ENCODE measurements around the gene TMEM41A.

Gene TMEM41A

GRCh38 chr3:185498503-185499396 is at the start of gene TMEM41A:
TMEM41A (minus strand) TSS chr3:185499035; CDS start chr3:185498961, 74 bp downstream.
- DNase-seq (ENCODE audit: low spot score): peak; percentile 89

- no peak for DNase-seq (ENCODE audit: low spot score)
Observed at GRCh38 chr3:185540695-185541094, 41.9 kb upstream of the TMEM41A start.

DNA sequence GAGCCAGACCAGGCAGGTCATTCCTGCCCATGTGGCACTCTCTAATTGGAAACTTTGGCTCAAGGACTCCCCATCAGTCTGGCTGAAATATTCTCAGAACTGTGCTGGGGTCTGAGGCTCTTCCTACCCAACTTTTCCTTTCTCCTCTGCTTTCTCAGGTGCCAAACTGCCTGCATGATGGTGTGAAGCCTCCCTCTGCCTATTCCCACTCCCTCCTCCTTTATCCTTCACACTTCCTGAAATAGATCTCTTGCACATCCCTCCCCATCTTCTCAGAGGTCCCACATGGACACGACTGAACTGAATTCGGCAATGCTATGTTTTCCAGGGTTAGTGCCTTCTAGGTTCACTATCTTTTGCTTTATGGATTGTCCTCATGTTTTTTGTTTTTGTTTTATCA is 41.1 kb upstream of the TMEM41A start:
- DNase-seq (ENCODE audit: low spot score): no peak

DNA sequence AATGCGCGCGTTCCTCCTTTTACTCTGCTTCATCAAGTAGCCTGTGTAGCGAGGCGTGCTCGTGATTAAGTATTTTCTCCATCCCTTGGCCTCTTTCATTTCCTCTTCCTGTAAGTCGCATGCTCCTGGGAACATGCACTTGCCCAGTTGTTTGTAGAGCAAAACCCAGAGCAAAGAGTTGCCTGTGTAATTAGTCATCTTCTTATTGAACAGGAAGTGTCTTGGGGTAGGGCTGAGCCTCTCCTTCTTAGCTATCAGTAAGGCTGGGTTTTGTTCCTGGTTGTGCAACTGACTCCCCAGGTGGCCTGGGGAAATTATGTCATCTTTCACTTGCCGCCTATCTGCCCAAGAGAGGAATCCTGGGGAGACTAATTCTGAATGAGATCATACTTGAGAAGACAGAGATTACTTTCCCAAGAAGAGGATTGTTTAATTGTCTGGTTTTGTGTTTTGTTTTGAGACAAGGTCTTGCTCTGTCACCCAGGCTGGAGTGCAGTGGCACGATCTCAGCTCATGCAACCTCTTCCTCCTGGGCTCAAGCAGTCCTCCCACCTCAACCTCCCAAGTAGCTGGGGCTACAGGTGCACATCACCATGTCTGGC is 38.6 kb upstream of the TMEM41A start:
- DNase-seq (ENCODE audit: low spot score): peak; percentile 23

DNA sequence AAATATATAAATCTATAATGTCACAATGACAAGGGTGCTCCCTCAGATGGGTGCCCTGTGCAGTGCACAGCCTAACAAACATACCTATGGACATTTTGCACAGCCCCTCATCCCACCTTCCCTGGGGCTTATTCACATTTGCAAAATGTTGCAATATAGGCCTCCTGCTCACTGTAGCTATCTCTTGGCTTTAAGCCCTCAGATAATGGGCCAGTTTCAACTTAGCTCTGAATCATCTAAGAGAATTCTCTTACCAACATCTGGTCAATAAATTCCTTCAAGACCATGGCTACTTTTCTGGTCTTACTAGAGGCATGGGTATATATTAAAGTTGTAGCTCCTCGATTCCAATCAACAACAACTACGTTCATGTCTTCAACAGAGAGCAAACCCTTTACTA is 35.7 kb upstream of the TMEM41A start:
- DNase-seq (ENCODE audit: low spot score): no peak

DNA sequence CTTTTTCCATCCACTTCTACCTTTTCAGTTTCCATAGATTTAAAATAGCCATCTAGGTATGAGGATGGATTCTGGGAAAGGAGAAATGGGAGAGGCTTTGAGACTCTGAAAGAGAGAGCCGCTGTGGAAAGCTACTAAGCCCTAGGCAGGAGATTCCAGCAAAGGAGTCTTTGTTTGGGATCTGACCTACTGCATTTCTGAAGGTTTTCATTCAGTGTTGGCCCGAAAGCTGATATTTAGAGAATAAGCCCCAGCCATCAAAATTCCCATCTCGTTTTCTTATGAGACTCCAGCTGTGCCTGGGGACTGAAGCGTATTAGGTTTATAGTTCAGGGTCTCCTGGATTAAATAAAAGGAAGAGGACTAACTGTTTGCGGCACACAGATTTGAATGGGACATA is 34.1 kb upstream of the TMEM41A start:
- DNase-seq (ENCODE audit: low spot score): no peak

DNA sequence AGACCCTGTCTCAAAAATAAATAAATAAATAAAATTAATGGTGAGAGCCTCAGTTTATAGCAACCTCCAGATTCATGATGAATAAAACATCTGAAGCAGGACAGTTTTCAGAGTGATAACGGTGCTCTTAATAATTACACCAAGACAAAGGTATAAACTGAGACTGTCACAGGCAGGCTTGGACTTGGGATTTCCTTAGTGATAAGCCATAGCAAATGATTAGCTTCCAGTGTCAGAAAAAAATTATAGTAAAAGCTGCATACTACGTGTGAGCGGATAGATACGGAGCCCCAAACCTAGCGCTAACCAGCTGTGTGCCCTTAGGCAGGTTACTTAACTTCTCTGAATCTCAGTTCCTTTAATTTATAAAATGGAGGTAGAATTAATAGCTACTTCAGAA is 32.0 kb upstream of the TMEM41A start:
- DNase-seq (ENCODE audit: low spot score): no peak

DNA sequence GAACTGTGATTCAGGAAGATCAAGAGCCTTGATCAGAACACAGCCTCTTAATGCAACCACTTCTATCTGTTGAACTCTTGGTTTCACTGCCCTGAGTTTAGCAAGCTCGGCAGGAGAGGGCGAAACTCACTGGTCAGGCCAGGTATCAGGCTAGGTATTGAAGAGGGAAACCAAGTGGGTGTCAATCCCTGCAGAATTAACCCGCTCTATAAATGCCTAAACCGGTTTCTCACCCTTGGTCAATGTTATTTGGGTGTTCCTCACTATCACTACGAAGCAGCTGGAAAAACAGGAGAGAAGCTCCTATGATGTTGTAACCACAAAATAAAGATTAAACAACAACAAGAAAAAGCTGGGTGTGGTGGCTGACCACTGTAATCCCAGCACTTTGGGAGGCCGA is 29.7 kb upstream of the TMEM41A start:
- no peak for DNase-seq (ENCODE audit: low spot score)

GRCh38 chr3:185527364-185527763 is 28.5 kb upstream of the TMEM41A start:
- DNase-seq (ENCODE audit: low spot score): no peak

GRCh38 chr3:185526349-185526951 is 27.6 kb upstream of the TMEM41A start:
- no peak for DNase-seq (ENCODE audit: low spot score)

- no peak for DNase-seq (ENCODE audit: low spot score)
Observed at GRCh38 chr3:185521349-185522138, 22.7 kb upstream of the TMEM41A start.

- no peak for DNase-seq (ENCODE audit: low spot score)
Observed at GRCh38 chr3:185519021-185519420, 20.2 kb upstream of the TMEM41A start.

- no peak for DNase-seq (ENCODE audit: low spot score)
Observed at GRCh38 chr3:185517387-185518130, 18.7 kb upstream of the TMEM41A start.

GRCh38 chr3:185511711-185512110 is 12.9 kb upstream of the TMEM41A start:
- DNase-seq (ENCODE audit: low spot score): no peak

DNA sequence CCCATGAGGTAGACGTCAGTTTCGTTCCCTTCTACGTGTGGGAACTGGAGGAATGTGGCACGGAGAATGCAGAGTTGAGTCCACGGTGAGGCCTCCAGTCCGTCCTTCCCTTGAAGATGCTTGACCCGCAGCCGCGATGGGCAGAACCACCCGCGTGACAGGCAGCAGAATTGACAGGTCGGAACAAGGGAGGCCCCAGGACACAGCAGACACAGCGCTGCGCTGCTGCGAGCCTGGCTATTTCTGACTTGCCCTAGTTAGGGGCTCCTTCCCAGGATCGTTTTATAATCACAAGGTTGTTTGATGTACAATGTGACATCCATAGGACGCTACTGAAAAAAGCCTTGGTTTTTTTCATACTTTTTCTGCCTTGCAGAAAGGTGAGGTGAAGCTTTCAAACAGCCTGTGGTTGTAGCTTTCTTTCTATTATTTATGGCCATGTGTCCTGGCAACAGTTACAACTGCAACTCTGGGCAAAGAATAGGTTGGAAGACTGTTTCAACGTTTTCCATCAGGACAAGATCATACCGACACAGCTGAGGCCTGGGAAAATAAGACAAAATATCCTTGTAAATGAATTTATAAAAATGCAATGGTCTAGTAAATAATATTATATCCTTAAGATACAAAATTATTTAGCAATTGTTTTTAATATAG is 9.6 kb upstream of the TMEM41A start:
- no peak for DNase-seq (ENCODE audit: low spot score)

DNA sequence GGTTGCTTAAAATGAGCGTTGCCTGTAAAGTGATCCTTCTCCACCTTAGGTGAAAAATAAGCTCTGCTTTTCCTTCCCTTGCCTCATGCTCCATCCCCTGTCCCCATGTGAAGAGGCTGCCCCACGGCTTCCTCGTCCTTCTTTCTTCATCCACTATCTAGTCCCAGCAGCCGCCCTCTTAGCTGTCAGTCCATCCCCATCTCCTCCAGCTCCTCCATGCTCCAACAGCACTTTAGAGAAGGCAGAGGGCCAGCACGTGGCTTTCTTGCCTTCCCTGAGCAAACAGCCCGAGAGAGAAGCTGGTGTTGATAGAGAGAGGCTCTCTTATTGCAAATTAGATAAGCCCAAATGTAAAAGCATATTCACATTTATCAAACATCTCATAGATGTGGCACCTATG is 9.0 kb upstream of the TMEM41A start:
- DNase-seq (ENCODE audit: low spot score): no peak

GRCh38 chr3:185504636-185505035 is 5.8 kb upstream of the TMEM41A start:
- no peak for DNase-seq (ENCODE audit: low spot score)

- no peak for DNase-seq (ENCODE audit: low spot score)
Observed at GRCh38 chr3:185503521-185503920, 4.7 kb upstream of the TMEM41A start.

DNA sequence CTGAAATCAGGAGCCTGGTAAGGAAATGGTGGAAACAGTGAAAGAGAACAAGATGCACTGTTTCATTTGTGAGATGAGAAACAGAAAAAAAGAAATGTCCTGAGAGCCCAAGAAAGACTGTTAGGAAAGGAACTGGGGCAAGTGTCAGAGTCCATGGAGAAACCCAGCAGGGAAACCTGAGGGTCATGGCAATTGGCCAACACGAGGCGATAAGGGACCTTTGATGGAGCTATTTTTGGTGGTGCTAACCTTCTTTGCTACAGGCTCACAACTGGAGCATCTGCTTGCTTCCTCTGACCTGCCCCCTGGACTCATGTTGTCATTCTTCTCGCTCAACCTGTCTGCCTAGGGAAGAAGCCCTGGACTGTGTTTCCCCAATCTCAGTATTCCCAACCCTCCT is 4.2 kb upstream of the TMEM41A start:
- DNase-seq (ENCODE audit: low spot score): no peak

GRCh38 chr3:185490241-185490640 is 8.6 kb downstream of the TMEM41A start:
- no peak for DNase-seq (ENCODE audit: low spot score)

DNA sequence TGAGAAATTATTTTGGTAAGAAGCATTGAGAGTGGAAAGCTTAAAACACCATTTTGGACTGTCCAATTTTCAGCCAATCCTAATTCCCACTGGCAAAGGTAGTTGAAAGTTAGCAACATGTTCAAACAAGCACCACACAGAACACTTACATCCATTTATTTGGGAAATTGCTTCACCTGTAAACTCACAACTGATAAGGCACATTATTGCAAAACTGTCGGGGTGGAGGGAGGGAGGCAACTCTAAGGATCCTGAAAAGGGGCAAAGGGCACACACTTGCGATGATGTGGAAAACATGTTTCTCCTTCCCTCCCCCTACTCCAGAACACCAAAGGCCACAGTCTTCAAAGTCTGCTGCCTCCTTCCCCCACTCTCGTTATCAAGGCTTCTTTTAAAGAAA is 9.4 kb downstream of the TMEM41A start:
- no peak for DNase-seq (ENCODE audit: low spot score)
